ENCODE measurements around the gene BPIFA3.

BPIFA3 gene

GRCh38 chr20:33263784-33264183 lies 46.6 kb downstream of the BPIFA3 start:
- no peak for DNase-seq (ENCODE audit: low spot score)

DNA sequence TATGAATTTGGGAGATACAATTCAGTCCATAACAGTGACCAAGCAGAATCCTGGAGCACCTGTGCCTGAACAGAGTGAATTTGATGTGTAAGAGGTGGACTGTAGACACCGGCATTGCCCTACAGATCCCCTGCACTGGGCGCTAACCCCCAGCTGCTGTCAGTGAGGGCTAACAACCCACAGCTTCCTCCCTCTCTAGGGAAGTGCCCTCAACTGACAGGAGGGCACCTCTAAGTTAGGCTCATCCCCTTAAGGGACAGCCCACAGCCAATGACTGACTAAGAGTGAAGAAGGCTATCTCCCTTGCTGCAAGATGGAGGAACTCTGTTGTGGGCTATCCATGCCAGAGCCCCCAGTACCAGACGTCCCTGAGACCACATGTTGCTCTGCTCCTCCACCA lies 50.5 kb downstream of the BPIFA3 start:
- no peak for DNase-seq (ENCODE audit: low spot score)

- DNase-seq (ENCODE audit: low spot score), result no peak
Observed at GRCh38 chr20:33272155-33272873, 55.2 kb downstream of the BPIFA3 start.

- no peak for DNase-seq (ENCODE audit: low spot score)
Observed at GRCh38 chr20:33273117-33273851, 56.1 kb downstream of the BPIFA3 start.

DNA sequence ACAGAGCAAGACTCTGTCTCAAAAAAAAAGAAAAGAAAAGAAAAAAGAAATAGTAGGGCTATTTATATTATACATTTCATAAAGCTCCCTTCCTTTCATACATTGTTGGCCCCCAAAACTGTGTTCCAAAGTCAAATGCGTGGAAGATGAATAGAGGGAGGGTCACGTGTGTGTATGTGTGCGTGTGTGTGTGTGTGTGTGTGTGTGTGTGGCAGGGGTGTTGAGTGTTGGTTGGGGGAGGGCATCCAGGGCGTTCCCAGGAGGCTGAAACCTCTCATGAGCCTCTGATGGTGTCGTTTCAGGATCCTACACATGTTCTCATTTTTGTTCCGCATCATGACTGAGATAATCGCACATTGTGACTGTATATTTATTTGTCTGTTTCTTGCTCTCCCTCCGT lies 58.1 kb downstream of the BPIFA3 start:
- DNase-seq (ENCODE audit: low spot score), result no peak

- no peak for DNase-seq (ENCODE audit: low spot score)
Observed at GRCh38 chr20:33275871-33276270, 58.7 kb downstream of the BPIFA3 start.

GRCh38 chr20:33276303-33277113 lies 59.4 kb downstream of the BPIFA3 start:
- no peak for DNase-seq (ENCODE audit: low spot score)
